IPS-18c (cell line): Measurements from ENCODE around the gene DDA1.

Experiments used
- H3K4me3 ChIP-seq: 2 replicates; pipeline ENCODE4 v1.7.0; 2013; ENCODE audit warnings: low read depth, mild to moderate bottlenecking, low read length, moderate library complexity; ENCODE audit not compliant: insufficient read depth
- H3K9me3 ChIP-seq: one replicate; pipeline ENCODE4 v1.6.1; 2013; ENCODE audit warnings: mild to moderate bottlenecking, low read length, moderate library complexity; ENCODE audit not compliant: control insufficient read depth, insufficient read depth

DDA1 gene

GRCh38 chr19:17304386-17305215 is 4.8 kb upstream of the DDA1 start:
- no peaks in the 10 kb centered on the region for H3K9me3 ChIP-seq
- peak overlapping the region; percentile 34; the same call in 1 of the 2 replicates for H3K4me3 ChIP-seq

GRCh38 chr19:17305216-17305516 is 4.2 kb upstream of the DDA1 start:
- Histone ChIP-seq H3K9me3 (peaks cover 4% of the 10 kb centered on the region), H3K4me3 (peak overlapping the region; percentile 34; the same call in 1 of the 2 replicates)

GRCh38 chr19:17305517-17306284 is 3.7 kb upstream of the DDA1 start, which contains the start of gene MRPL34:
TSS of gene MRPL34 (plus strand) at chr19:17305872. CDS start at chr19:17305893, 21 bp downstream.
- peak within 1 kb of the TSS; percentile 85 for H3K4me3 ChIP-seq
- H3K9me3 ChIP-seq, result peaks cover 4% of the 10 kb centered on the region

- Histone ChIP-seq H3K9me3 (peaks cover 4% of the 10 kb centered on the region), H3K4me3 (peak overlapping the region; percentile 85)
Observed at GRCh38 chr19:17306285-17306714, 3.1 kb upstream of the DDA1 start.

- Histone ChIP-seq H3K9me3 (peaks cover 4% of the 10 kb centered on the region), H3K4me3 (no peak overlapping the region)
Observed at GRCh38 chr19:17307876-17308377, 1.4 kb upstream of the DDA1 start.

- Histone ChIP-seq H3K9me3 (peaks cover 4% of the 10 kb centered on the region), H3K4me3 (peak overlapping the region; percentile 84)
Observed at GRCh38 chr19:17309965-17310461, 650 bp downstream of the DDA1 start.

GRCh38 chr19:17311455-17312188 is 2.3 kb downstream of the DDA1 start:
- no peak overlapping the region for H3K4me3 ChIP-seq

GRCh38 chr19:17312189-17313113 is 3.1 kb downstream of the DDA1 start:
- no peak overlapping the region for H3K4me3 ChIP-seq
- peaks cover 4% of the 10 kb centered on the region for H3K9me3 ChIP-seq

More at GRCh38 chr19:17311455-17312188, 2.3 kb downstream of the DDA1 start:
- H3K9me3 ChIP-seq, result peaks cover 4% of the 10 kb centered on the region

GRCh38 chr19:17314007-17314593 is 4.7 kb downstream of the DDA1 start:
- H3K4me3 ChIP-seq, result no peak overlapping the region
- peaks cover 4% of the 10 kb centered on the region for H3K9me3 ChIP-seq

- H3K4me3 ChIP-seq, result no peak overlapping the region
- no peaks in the 10 kb centered on the region for H3K9me3 ChIP-seq
Observed at GRCh38 chr19:17318966-17319365, 9.6 kb downstream of the DDA1 start.

GRCh38 chr19:17319473-17320238 is 10.3 kb downstream of the DDA1 start:
- Histone ChIP-seq H3K9me3 (no peaks in the 10 kb centered on the region), H3K4me3 (no peak overlapping the region)

GRCh38 chr19:17320435-17320834 is 11.1 kb downstream of the DDA1 start:
- H3K9me3 ChIP-seq, result no peaks in the 10 kb centered on the region
- H3K4me3 ChIP-seq, result no peak overlapping the region

- Histone ChIP-seq H3K9me3 (no peaks in the 10 kb centered on the region), H3K4me3 (no peak overlapping the region)
Observed at GRCh38 chr19:17321655-17322489, 12.5 kb downstream of the DDA1 start.

- no peak overlapping the region for H3K4me3 ChIP-seq
- H3K9me3 ChIP-seq, result no peaks in the 10 kb centered on the region
Observed at GRCh38 chr19:17322854-17323253, 13.5 kb downstream of the DDA1 start.
